Hematopoietic multipotent progenitor cell treated with erythropoietin and hydrocortisone succinate and interleukin-3 and kit ligand, for 15 days (in vitro differentiated cells): ENCODE results near the gene PARD3B.

Experiments used
- DNase-seq: peaks from one replicate; pipeline ENCODE4 v3.0.0-alpha.2; 2015; ENCODE audit warnings: low spot score

The PARD3B gene

DNA sequence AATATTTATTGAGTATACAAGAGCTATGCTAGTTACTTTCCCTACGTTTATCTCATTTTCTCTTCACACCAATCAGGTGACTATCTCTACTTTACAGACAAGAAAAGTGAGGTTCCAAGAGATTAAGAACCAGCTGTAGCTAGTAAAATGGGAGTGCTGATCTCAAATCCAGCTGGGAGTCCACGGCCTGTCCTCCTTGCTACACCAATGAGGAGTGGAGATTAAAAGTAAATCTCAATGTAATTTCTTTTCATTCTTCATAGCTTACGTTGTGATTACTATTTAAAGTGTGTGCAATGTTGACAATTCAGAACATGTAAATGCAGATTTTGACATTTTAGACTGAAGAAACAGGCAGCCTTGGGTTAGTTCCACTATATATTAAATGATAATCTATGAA is 1083.1 kb downstream of the PARD3B start:
- DNase-seq = no peak

DNA sequence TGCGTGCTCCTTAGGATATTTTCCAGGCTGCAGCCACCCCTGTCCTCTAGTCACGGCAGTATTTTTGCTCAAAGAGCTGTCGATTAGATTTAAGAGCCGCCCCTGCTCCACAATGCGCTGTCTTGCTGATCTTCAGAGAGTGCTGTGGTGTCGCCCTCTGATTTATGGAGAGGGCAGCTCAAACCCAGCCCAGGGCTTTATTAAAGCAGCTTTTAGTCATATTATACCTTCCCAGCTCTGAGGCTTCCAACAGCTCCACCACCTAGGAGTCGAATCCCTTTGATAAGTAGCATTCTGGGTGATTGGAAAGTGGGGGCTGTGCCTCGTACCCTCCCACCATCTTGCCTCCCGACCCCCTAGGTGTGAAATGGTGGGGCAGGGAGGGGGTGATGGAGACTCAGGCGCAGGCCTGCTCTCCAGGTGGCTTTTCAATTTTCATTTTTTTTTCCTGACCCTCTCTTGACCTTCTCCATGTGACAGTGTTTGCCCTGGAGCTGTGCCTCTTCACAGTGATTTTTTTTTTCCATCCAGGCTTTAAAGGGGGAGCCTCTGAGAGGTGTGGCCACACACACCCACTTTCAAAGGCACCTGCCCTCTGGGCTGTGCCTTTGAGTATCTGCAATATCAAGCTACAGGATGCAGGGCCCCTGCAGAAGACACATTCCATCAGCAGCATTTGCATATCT is 1084.0 kb downstream of the PARD3B start:
- DNase-seq = no peak

DNA sequence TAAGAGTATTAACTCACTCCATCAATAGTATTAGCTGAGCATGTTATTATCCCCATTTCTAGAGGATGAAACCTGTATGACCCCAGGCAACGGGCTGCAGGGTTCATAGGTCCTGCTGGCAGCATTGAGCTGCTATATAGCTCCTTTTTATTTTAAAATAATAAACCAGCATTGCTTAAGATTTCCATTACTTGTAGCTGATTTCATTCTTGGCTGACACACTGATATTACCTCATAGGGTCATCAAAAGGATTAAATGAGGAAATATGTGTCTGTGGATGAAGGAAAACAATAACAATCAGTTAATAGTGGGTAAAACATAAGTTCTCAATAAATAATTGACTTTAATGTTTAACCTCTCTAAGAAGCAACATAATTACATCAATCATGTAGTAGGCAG is 1088.7 kb downstream of the PARD3B start:
- no peak for DNase-seq

DNA sequence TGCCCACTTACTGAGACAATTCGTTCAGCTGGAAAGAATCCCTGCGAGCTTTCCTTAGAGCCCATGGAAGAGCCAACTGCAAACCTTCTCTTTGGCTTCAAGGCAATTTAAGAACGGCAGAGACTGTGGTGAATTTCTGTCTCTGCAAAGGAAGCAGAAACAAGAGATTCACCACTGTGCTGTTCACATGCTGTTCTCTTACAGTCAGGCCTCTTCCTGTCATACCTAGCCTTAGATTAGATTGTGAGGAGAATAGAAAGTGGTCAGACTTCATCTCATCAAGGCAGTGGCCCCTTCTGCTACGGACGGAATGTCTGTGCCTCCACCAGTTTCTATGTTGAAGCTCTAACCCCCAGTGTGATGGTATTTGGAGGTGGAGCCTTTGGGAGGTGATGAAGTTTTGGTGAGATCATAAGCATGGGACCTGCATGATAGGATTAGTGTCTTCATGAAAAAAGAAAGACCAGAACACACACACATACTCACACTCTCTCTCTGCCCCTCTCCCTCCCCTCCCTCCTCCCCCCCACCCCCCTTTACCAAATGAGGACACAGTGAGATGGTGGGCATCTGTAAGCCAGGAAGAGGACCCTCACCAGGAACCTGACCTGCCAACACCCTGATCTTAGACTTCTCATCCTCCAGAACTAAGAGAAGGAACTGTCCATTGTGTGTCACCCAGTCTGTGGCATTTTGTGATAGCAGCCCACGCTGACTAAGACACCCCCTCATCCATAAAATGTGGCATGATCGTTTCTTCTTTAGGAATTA is 1091.5 kb downstream of the PARD3B start:
- no peak for DNase-seq

DNA sequence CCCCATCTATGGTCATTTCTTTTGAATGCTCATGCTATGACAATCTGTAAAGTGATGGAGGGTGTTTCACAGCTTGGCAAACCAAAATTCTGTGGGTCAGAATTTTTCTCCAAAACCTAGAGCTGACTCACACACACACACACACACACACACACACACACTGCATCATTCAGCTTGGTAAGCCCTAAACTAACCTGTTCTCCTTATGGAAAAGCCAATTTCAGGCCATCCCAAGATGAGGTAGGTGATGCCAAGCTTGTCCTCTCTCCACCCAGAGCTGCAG is 1092.0 kb downstream of the PARD3B start:
- DNase-seq = no peak

DNA sequence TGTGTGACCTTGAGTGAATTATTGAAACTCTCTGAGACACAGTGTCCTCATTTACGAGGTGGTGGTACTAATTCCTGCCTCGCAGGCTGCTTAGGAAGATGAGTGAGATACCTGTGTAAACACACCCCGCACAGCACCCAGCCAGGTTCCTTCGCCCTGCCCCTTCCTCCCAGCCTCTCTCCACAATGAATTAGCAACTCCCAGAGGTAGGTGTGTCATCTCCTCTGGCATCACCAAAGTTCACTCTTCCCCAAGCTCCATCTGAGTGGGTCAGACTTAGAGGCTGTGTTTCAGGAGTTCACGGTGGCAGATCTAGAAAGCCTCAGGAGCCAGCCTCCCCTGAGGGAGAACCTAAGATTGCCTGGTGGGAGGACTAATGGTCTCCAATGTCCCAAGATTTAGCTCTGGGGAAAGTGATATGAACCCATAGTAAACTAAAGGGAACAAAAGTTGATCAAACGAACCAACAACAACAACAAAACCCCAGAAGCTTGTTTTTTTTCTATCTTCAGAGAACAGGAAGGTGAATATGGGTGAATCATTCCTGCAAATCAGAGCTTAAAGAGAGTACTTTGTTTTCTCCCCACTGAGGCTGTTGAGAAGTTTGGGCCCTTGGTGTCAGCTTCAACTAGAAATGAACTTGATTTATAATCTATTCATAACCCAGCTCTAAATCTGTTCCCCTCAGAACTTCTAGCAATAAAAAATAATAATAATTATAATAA is 1092.7 kb downstream of the PARD3B start:
- no peak for DNase-seq

DNA sequence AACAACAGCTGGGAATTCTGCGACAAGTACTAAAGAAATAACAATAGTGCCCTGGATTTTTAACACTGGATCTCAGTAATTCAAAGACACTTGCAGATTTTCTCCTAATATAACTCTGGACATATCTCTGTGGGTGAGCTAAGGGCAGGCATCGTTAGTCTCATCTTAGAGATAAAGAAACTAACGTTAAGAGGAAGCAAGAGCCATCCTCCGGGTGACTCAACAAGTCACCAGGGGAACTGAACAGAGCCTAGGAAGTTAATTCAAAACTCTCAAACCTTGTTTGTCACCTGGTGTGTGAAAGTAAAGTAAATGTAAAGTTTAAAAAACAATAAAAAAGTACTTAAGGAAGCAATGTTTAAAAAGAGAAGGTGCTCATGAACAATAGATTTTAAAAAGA is 1095.4 kb downstream of the PARD3B start:
- no peak for DNase-seq

DNA sequence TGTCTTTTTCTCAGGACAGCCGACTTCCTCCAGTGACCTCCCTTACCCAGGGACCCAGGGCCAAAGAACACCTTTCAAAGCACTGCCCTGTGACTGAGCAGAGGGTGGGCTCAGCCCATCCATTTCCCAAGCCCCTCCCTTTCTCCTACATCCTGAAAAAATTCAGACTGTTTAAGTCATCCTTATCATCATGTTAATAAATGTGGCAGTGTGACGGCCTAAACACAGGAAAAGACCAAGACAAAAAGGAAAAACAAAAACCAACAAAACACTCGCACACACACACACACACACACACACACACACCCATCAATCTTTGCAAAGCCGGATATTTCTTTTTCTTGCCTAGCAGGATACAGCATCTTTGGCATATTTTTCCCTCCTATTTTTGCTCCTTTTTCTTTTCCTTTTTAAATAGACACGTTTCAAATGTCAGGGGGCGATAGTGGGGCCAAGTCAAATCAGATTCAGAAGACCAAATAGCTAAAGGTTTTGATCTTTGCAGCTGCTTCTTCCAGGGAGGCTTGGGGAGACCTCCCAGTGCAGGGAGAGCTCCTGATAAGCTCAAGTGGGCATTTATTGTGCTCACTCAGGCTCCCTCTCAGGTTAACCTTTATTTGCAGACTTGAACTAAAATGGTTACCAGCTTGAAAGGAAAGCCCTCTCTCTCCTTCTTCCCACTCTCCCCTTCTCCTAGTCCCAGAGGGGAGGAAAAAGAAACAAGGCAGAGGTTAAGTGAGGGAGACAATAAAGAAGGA is 1097.5 kb downstream of the PARD3B start:
- no peak for DNase-seq

DNA sequence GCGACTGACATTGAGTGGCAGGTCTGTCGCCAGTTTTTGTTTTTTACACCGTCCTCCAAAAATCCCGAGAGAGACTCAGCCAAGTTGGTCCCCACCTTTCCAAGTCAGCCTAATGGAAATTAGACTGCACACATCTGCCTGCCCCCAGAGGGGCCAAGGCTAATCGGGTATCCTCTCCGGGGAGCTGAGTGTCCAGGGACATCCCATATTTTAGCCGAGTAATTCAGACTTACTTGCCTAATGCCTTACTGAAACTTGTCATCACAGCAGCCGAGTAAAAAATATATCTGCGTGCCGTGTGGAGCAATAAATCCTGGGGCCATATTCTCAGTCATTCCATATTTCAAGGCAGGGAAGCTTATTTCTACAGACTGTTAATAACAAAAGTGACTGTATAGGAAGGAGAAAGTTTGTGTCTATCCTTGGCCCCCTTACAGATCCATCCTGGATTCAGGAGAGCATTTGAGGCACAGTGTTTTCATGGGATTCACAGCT is 1098.2 kb downstream of the PARD3B start:
- no peak for DNase-seq

DNA sequence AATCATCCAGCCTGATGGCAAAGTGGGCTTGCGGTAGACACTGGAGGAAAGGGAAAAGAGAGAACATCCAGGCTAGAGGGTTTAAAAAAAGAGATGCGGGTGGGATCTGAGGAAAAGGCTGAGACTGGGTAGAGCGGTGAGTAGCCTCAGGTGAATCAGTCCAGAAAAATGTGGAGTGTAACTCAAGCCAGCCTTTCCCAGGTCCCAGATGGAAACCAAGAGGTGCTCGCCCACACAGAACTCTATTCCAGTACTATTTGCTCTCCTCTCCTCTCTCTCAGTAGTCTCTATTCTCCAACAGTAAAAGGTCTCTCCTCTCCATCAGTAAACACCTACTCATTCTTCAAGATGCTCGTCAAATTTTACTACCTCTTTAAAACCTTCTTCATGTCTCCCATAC is 1098.7 kb downstream of the PARD3B start:
- DNase-seq = no peak

DNA sequence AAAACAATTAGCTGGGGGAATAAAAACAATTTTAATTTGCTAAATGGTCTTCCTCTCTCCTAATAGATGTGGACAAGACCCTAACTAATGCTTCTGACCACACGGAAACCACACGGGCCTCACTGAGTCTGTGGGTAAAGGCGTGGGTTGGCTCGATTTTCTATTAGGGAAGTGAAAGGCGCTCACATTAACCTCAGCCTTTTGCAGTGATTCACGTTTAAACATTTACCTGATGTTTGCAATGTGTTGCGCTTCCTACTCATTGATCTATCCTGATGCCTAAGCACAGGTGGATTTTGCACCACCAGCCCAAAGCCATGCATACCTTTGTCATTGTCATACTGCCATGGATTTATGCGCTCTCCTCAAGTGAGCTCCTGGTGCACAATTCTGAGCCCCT is 1101.4 kb downstream of the PARD3B start:
- DNase-seq = no peak

DNA sequence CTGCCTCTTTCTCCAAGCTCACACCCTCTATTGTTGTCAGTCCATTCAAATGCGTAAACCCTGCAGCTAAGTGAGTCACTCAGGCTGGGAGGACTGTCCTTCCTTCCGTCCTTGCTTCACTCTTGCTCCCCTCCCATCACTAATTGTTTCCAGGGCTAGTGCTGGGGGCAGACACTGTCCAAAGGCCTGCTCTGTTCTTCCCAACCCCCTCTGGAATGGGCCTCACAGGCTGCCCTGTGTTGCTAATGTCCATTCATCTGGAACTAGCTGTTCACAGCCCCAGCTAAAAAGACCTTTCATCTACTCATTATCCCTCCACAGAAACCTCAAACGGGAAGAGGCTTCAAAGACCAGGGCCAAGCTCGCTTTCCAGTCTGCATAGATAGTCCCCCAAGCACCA is 1105.2 kb downstream of the PARD3B start:
- no peak for DNase-seq

DNA sequence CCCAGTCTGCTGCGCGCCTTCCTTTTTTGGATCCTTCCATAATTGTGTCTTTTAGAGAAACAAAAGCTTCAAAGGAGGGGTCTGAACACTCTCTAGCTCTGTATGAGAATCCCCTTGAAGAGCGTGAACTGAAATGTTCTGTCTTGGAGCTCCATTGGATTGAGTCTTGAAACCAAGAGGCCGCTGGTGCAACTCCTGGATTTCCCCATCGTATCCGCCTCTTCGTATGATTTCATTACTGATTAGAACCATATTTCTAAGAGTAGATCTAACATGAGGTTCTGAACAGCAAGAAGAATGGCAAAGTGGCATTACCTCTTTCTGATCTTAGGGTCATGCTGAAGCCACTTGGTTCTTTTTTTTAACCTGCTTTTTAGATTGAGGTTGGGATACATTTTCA is 1105.7 kb downstream of the PARD3B start:
- DNase-seq = no peak

DNA sequence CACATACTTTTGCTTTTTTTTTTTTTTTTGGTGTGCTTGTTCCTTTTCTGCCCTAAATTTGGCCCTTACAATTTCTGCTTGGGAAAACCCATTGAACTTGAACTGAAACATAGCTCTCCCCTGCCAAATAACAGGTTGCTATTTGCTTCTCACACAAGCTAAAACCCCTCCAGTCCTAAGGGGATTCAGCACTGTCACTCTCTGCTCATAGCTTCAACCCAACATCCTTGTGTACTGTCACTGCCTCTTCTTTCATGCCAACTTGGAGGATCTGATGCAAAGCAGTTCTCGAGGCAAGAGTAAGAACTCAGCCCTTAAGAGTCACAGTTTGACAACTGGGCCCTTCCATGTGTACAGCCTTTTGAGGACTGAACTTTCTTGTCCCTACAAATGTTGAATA is 1106.4 kb downstream of the PARD3B start:
- DNase-seq = no peak

DNA sequence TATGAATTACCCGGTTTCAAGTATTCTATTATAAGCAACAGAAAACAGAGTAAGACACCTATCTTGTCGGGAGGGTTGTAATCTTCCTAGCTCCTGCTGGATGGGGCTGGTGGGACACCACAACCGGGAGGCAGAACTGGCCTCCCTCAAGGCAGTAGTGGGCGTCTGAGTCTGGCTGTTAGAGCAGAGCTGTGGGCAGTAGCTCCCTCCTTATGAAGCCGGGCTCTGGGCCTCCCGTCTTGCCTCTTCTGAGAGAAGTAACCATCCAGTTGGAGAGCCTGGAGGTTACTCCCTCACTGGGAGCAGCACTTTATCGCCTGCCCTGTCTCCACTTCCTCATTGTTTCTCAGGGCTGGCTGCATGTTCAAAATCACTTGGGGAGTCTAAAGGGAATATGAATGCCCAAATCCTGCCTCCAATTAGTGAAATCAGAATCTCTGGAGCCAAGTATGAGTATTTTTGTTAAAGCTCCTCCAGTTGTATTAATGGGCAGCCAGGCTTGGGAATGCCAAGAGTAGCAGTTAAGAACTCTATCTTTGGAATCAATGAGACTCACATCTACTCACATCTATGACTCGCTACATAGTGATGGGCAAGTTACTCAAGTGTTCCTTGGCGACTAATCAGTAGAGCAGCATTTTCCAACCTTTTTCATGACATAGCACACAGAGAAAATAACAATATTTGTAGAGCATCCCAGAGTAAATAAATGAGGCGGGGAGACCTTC is 1109.8 kb downstream of the PARD3B start:
- no peak for DNase-seq

DNA sequence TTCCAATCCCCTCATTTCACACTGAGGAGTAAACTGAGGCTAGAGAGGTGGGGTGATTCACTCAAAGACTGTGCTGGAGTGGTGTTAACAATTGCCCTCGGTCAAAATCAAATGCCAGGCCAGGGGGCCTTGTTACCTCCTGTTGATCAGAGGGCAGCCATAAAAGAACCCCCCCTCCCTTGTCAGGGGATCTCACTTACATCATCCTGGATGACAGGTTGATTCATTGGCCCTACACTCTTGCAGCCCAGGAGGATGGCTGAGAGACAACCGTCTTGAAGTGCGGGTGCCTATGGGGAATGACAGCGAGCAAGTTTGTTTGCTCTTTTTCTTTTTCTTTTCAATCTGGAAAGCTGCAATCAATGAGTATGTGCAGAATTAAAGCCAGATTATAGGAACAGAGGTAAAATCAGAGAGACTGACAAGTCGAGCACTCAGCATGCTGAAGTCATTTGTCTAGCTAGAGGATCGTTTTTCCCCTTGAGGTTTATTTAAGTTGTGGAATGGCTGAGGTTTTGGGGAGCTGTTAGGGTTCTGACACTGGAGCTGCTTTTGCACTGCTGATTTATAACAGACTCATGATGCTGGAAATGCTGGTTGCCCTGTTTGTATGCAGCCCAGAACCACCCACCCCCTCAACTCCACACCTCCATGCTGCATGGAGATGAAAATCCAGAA is 1110.6 kb downstream of the PARD3B start:
- DNase-seq = no peak

DNA sequence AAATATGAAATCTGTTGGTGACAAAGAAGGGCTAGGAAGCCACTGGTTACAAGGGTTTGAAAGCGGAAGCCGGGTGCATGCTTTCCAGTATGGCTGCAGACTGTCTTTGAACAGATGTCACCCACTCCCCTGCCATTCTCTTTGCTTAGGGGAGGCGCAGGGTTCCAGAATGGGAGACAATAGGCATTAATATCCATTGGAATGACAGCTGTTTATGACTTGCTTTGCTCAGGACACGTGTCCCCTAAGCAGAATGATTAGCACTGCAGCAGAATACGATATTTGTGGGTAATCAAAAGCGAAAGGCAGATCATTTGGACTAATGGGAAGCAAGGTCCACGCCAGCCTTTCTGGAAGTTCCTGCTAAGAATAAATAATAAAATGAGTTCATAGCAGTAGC is 1111.2 kb downstream of the PARD3B start:
- no peak for DNase-seq

DNA sequence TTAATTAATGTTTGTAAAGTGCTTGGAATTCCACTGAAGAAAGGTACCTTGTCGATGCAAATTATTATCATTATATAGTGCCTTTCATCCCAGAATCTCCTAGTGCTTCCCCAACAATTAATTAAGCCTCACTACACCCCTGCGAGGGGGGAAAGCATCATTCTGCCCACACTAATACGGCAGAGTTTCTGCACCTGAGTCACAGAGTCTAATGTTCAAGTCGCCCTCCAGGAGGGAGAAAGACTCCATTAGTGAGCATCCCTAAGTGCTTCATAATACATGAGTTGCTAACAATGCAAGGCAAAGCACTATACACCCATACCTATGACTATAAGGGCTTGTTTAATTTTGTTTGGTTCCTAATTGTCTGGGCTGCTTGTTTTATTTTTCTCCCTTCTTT is 1111.7 kb downstream of the PARD3B start:
- no peak for DNase-seq

DNA sequence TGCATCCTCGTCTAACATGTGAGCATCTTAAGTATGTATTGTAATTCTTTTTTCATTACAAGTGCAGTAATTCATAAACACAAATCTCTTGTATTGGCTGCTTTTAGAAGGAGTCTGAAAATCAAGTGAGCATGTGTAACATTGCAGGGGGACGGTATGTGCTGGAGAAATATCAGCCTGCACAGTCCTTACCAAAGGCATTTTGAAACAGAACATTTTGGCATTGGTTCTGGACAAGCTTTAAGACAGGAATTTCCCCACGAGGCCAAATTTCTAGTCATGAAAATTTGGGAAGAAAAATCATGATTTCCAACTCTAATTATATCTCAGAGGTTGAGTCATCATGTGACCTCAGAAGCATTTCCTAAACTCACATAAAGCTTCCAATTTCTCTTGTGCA is 1112.3 kb downstream of the PARD3B start:
- no peak for DNase-seq

DNA sequence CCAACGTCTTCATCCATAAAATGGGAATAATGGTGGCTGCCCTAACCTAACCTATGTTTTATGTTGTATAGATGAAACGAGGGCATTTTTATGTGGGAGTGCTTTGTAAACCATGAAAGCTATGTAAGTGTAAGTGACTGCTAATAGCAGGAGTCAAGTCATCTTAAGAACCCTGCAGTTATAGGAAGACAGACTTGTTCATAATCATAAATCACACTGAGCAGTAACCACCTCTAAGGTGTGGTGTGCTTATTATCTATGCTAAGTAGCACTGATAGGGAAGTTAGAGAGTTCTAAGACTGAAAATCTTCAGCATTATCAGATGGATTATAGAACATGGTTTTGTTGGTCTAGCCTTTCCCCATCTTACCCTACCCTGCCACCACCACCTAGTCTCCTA is 1112.8 kb downstream of the PARD3B start:
- no peak for DNase-seq

DNA sequence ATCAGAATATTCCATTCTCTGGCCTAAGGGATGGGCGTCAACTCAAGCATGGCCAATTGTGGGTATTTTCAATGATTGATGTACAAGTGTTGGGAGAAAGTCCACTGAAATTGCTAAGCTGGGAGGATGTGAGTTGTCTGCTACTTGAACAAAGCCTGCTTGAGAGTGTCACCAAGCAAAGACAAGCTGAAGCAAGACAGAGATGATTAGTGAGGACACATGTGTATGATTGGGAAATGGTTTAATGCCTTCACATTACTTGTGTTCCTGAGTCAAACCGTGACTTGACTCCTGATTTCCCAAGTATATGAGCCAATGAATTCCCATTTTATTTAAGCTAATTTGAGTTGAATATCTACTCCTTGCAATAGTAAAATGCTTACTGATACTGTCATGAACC is 1113.3 kb downstream of the PARD3B start:
- DNase-seq = no peak
